ENCODE measurements around the gene IMP4. TPM values are rescaled to one million over a fixed set of nuclear protein-coding genes. Genes with fewer than 3 reads are reported as not detected.

The IMP4 gene
- total RNA-seq, 1 experiment from 2014 or later: 121 TPM

- TF ChIP-seq, protein P1, sequence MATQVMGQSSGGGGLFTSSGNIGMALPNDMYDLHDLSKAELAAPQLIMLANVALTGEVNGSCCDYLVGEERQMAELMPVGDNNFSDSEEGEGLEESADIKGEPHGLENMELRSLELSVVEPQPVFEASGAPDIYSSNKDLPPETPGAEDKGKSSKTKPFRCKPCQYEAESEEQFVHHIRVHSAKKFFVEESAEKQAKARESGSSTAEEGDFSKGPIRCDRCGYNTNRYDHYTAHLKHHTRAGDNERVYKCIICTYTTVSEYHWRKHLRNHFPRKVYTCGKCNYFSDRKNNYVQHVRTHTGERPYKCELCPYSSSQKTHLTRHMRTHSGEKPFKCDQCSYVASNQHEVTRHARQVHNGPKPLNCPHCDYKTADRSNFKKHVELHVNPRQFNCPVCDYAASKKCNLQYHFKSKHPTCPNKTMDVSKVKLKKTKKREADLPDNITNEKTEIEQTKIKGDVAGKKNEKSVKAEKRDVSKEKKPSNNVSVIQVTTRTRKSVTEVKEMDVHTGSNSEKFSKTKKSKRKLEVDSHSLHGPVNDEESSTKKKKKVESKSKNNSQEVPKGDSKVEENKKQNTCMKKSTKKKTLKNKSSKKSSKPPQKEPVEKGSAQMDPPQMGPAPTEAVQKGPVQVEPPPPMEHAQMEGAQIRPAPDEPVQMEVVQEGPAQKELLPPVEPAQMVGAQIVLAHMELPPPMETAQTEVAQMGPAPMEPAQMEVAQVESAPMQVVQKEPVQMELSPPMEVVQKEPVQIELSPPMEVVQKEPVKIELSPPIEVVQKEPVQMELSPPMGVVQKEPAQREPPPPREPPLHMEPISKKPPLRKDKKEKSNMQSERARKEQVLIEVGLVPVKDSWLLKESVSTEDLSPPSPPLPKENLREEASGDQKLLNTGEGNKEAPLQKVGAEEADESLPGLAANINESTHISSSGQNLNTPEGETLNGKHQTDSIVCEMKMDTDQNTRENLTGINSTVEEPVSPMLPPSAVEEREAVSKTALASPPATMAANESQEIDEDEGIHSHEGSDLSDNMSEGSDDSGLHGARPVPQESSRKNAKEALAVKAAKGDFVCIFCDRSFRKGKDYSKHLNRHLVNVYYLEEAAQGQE (IDR thresholded peaks at IDR 0.05; ENCODE audit: low read depth): no peak
- no peak for TF ChIP-seq SRF (IDR thresholded peaks at IDR 0.05; ENCODE audit: low read depth)
- no peak for TF ChIP-seq TCF7L2 (IDR thresholded peaks at IDR 0.05; ENCODE audit: borderline replicate concordance, extremely low read depth, insufficient read depth, insufficient read length)
- TF ChIP-seq ELF1 (IDR thresholded peaks at IDR 0.05; ENCODE audit: borderline replicate concordance, low read depth): no peak
- TF ChIP-seq, protein P2, sequence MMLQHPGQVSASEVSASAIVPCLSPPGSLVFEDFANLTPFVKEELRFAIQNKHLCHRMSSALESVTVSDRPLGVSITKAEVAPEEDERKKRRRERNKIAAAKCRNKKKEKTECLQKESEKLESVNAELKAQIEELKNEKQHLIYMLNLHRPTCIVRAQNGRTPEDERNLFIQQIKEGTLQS (IDR thresholded peaks at IDR 0.05): no peak
- TF ChIP-seq ZBTB33 (IDR thresholded peaks at IDR 0.05; ENCODE audit: extremely low read depth, insufficient replicate concordance, low read length): no peak
- TF ChIP-seq ZFX (IDR thresholded peaks at IDR 0.05): no peak
These were observed 14.0 kb upstream of the IMP4 start (continued) for GRCh38 chr2:130328710-130329109.

Measured in HCT116 (cell line).